Osteoblast (primary cell): ENCODE data around the gene RBM20. TPM values are rescaled to one million over a fixed set of nuclear protein-coding genes. Genes with fewer than 3 reads are reported as not detected.
"Not testable (repeated sequence)": the region's sequence is repeated elsewhere in the genome, so short reads cannot be mapped to it uniquely, and the experiment has no call there.

ENCODE experiments used
- DNase-seq: peaks from one replicate; pipeline ENCODE4 v3.0.0; 2011; ENCODE audit warnings: low spot score, mixed read lengths; ENCODE audit not compliant: insufficient read length; ENCODE audit errors: missing footprints
- H2AFZ ChIP-seq: 2 replicates; pipeline ENCODE4 v1.6.0; 2011; ENCODE audit warnings: mild to moderate bottlenecking, low read length
- H3K27ac ChIP-seq: 2 replicates; pipeline ENCODE4 v1.5.1; 2011; ENCODE audit warnings: mild to moderate bottlenecking, low read depth, low read length, moderate library complexity
- H3K27me3 ChIP-seq: 2 replicates; pipeline ENCODE4 v1.6.0; 2012; ENCODE audit warnings: mild to moderate bottlenecking, control low read depth, inconsistent platforms, low read length, moderate library complexity; ENCODE audit not compliant: insufficient read depth
- H3K36me3 ChIP-seq: 2 replicates; pipeline ENCODE4 v1.5.1; 2011; ENCODE audit warnings: mild to moderate bottlenecking, low read length, control low read depth, moderate library complexity; ENCODE audit not compliant: insufficient read depth
- H3K4me1 ChIP-seq: 2 replicates; pipeline ENCODE4 v1.5.1; 2011; ENCODE audit warnings: mild to moderate bottlenecking, low read length, control low read depth, moderate library complexity; ENCODE audit not compliant: insufficient read depth
- H3K4me2 ChIP-seq: 2 replicates; pipeline ENCODE4 v1.6.0; 2011; ENCODE audit warnings: mild to moderate bottlenecking, low read length; ENCODE audit not compliant: insufficient read depth
- H3K4me3 ChIP-seq: fragments of 200-600 bp; sonication (generic); 3 replicates; pipeline ENCODE4 v1.5.1; 2012; ENCODE audit warnings: mild to moderate bottlenecking, low read length, inconsistent platforms; ENCODE audit not compliant: insufficient read depth
- H3K79me2 ChIP-seq: 2 replicates; pipeline ENCODE4 v1.6.0; 2012; ENCODE audit warnings: mild to moderate bottlenecking, low read length, control low read depth, inconsistent platforms; ENCODE audit not compliant: insufficient read depth
- H3K9me3 ChIP-seq: 2 replicates; pipeline ENCODE4 v1.5.1; 2011; ENCODE audit warnings: low read depth, low read length, control low read depth
- H4K20me1 ChIP-seq: 2 replicates; pipeline ENCODE4 v1.6.0; 2012; ENCODE audit warnings: mild to moderate bottlenecking, low read length, control low read depth; ENCODE audit not compliant: insufficient read depth
- CTCF ChIP-seq: IDR thresholded peaks from 2 replicates; pipeline ENCODE4 v1.5.1; 2011; ENCODE audit warnings: mild to moderate bottlenecking, low read depth, low read length, moderate library complexity; ENCODE audit errors: extremely low read depth
- total RNA-seq: library from RNA; depleted of rRNA; stranded (reverse); fragments of >200 nt; gene quantifications from 2 replicates; pipeline ENCODE4 v1.2.3, GENCODE V29; 2012

The RBM20 gene
- total RNA-seq, 1 donor = not detected

GRCh38 chr10:110725801-110726630, 81.9 kb downstream of the RBM20 start:
- TF ChIP-seq CTCF = no peak
- no peak overlapping the region for H3K27ac ChIP-seq

GRCh38 chr10:110727785-110728184, 83.6 kb downstream of the RBM20 start:
- not testable (repeated sequence) for H2AFZ ChIP-seq, H3K4me3 ChIP-seq, H3K4me1 ChIP-seq, H3K9me3 ChIP-seq, H3K36me3 ChIP-seq, H3K27ac ChIP-seq, H3K79me2 ChIP-seq, DNase-seq, H3K4me2 ChIP-seq, H4K20me1 ChIP-seq
- H3K27me3 ChIP-seq = peaks cover 43% of the 10 kb centered on the region

More at GRCh38 chr10:110725801-110726630, 81.9 kb downstream of the RBM20 start:
- Histone ChIP-seq H2AFZ (no peak overlapping the region), H3K4me2 (no peak overlapping the region), H3K27me3 (peaks cover 32% of the 10 kb centered on the region), H3K79me2 (no peaks in the 10 kb centered on the region), H3K36me3 (no peaks in the 10 kb centered on the region), H3K4me1 (peaks cover 8% of the 10 kb centered on the region), H3K9me3 (peaks cover 2% of the 10 kb centered on the region), H3K4me3 (no peak overlapping the region), H4K20me1 (no peaks in the 10 kb centered on the region)
- no peak for DNase-seq

GRCh38 chr10:110730345-110731050, 86.4 kb downstream of the RBM20 start:
- no peak overlapping the region for H3K4me2 ChIP-seq
- H4K20me1 ChIP-seq = no peaks in the 10 kb centered on the region
- H3K4me3 ChIP-seq = no peak overlapping the region
- DNase-seq = no peak
- no peaks in the 10 kb centered on the region for H3K9me3 ChIP-seq
- H3K27ac ChIP-seq = no peak overlapping the region
- H3K4me1 ChIP-seq = peaks cover 15% of the 10 kb centered on the region
- no peaks in the 10 kb centered on the region for H3K36me3 ChIP-seq
- H2AFZ ChIP-seq = no peak overlapping the region
- no peak for TF ChIP-seq CTCF
- H3K27me3 ChIP-seq = peaks cover 37% of the 10 kb centered on the region
- H3K79me2 ChIP-seq = no peaks in the 10 kb centered on the region

GRCh38 chr10:110733218-110733952, 89.2 kb downstream of the RBM20 start:
- H3K4me2 ChIP-seq = peak overlapping the region; percentile 82
- peak overlapping the region; percentile 74 for H2AFZ ChIP-seq
- H3K9me3 ChIP-seq = no peaks in the 10 kb centered on the region
- H3K36me3 ChIP-seq = no peaks in the 10 kb centered on the region
- peak overlapping the region; percentile 68 for H3K4me3 ChIP-seq
- peaks cover 7% of the 10 kb centered on the region for H3K4me1 ChIP-seq
- DNase-seq = no peak
- no peaks in the 10 kb centered on the region for H3K79me2 ChIP-seq
- H3K27ac ChIP-seq = no peak overlapping the region
- no peak for TF ChIP-seq CTCF
- H3K27me3 ChIP-seq = peaks cover 35% of the 10 kb centered on the region
- no peaks in the 10 kb centered on the region for H4K20me1 ChIP-seq
